Hematopoietic multipotent progenitor cell treated with erythropoietin and hydrocortisone succinate and interleukin-3 and kit ligand, for 4 days (in vitro differentiated cells): ENCODE results near the gene SPDYE6.
"Not testable (repeated sequence)": the region's sequence is repeated elsewhere in the genome, so short reads cannot be mapped to it uniquely, and the experiment has no call there.

Experiments
- DNase-seq: peaks from one replicate; pipeline ENCODE4 v3.0.0-alpha.2; 2015

SPDYE6 gene

DNA sequence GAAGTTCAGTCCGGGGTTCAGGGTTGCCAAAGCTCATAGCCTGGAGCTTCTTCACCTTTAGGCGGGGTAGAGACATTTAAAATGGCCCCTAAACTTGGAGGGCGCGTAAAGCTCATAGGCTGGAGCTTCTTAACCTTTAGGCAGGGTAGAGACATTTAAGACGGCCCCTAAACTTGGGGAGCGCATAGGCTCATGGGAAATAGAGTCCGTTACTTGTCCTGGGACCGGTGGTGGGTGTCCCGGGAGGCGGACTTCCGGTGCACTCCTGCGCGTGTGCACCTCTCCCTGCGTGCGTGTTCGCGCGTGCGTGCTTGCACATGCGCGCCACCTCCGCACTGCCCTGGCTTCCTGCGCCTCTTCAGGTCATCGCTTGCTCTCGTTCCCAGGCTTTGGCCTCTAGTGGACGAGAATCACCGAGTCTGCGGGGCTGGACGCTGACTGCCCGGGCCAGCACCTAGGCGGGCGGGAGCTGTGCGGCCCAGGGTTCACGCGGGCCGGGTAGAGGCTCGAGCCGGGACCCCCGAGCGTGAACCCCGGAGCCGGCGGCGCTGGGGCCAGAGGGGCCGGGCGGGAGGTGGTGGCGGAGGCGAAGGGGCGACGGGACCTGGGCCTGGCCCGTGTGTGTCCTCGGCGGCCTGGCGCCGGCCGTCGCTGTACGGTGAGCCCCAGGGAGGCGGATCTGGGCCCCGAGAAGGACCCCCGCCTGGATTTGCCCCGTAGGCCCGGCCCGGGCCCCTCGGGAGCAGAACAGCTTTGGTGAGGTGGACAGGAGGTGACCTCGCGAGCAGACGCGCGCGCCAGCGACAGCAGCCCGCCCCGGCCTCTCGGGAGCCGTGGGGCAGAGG is 7.5 kb upstream of the SPDYE6 start:
- peak; percentile 99 for DNase-seq

DNA sequence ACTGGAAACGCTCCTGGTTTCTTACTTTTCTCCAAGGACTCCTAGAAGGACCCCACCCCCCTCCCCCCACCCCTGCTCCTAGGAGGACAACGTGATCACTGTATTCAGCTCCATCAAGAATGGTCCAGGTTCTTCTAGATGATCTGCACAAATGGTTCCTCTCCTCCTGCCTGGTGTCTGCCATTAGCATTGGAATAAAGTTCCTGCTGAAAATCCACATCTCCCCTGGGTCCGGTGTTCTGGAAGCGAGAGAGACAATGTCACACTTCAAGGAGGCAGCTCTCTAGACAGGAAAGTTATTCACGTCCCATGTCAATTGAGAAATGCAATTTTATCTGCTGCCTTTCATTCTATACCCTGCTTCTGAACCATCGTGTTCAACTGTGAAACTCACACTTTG is 9.3 kb downstream of the SPDYE6 start:
- DNase-seq, result not testable (repeated sequence)

DNA sequence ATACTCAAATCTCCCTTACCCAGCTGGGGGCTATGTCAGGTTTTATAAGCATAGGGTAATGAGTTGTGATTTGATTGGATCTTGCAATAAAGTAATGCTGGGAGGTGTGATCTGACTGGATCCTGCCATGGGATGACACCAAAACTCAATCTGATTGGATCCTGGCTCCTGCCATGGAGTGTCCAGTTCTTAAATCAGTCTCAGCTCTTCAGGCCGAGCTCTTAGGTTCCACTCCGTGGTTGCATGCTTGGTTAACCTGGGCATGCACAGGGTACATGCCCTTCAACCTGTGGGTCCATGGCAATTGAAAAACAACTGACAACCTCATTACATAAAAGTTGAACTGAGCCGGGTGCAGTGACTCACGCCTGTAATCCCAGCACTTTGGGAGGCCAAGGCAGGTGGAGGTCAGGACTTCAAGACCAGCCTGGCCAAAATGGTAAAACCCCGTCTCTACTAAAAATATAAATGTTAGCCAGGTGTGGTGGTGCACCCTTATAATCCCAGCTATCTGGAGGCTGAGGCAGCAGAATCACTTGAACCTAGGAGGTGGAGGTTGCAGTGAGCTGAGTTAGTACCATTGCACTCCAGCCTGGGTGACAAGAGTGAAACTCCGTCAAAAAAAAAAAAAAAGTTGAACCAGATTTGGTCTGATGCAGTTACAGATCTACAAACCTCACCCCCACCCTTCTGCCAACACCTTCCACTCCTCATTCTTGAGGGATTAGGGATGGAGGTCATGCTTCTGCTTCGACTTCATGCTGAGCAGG is 15.5 kb downstream of the SPDYE6 start:
- DNase-seq, result not testable (repeated sequence)

DNA sequence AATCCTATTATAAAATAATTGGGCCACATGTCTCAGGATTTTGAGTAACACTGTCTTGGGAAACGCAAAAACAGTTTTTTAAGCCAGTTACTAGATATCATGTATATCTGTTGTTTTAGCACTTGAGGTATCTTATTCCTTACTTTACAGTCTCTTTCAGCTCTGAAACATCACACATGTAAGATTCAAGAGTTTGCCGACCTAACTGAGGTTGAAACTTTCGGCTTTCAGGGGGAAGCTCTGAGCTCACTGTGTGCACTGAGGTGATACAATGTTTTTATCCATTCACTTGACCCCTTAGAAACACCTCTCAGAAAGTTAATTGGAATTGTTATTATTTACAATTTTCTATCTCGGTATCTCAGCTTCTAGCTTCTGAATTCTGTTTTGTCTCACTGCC is 18.8 kb downstream of the SPDYE6 start:
- DNase-seq, result not testable (repeated sequence)

DNA sequence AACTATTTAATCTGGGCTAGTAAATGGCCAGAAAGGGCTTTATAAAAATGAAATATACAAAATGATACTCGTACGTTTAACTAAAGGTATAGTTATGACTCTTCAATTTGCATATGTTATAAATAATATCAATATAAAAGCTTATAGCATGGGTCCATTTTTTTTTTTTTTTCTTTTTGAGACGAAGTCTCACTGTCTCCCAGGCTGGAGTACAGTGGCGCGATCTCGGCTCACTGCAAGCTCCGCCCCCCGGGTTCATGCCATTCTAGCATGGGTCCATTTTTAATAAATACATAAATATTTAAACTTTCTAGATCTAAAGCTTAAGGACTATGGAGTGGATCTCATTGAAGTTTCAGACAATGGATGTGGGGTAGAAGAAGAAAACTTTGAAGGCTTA is 19.2 kb downstream of the SPDYE6 start:
- not testable (repeated sequence) for DNase-seq

DNA sequence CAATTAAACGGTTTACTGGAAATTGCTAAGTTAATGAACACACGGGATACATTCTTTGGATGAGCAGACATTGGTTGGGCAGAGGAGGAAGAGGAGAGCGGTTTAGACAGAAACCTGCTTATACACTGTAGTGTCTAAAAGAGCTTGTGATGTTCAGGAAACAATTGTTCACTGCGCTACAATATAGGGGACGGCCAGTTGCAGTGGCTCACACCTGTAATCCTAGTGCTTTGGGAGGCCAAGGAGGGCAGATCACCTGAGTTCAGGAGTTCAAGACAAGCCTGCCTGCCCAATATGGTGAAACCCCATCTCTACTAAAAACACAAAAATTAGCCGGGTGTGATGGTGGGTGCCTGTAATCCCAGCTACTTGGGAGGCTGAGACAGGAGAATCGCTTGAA is 20.7 kb downstream of the SPDYE6 start:
- DNase-seq, result not testable (repeated sequence)

DNA sequence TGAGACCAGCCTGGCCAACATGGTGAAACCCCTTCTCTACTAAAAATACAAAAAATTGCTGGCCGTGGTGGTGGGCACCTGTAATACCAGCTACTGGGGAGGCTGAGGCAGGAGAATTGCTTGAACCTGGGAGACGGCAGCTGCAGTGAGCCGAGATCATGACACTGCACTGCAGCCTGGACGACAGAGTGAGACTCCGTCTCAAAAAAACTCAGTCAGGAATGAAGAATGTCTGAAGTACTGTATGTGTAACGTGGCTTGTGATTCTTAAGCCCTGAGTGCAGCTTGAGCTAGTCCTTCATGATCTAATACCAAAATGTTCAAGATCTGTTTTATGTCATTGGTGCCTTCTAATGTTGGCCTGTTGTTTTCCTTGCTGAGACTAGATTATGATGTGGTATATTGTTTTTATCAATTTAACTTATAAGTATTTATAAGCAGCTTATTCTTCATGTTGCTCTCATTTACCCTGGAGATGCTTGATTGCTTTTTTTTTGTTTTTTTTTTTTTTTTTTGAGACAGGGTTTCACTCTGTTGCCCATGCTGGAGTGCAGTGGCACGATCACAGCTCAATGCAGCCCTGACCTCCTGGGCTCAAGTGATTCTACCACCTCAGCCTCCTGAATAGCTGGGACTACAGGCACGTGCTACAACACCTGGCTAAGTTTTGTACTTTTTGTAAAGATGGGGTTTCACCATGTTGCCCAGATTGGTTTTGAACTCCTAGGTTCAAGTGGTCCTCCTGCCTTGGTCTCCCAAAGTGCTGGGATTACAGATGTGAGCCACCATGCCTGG is 25.4 kb downstream of the SPDYE6 start:
- DNase-seq, result not testable (repeated sequence)

DNA sequence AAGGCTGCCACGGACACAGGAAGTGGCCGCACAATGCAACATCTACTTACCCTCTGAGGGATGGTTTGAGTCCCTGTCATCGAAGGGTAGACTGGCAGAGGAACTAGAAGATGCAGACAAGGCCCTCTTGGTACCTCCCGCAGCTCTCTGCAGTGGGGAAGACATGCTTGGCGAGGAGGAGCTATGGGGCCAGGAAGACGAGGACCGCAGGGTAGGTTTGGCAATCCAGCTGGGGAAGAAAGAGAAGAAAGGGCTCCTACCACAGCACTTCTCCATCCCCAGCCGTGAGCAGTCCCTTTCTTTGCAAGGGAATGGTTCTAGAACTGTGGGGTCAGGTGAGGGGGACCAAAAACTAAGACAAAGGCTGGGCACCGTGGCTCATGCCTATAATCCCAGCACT is 26.9 kb downstream of the SPDYE6 start:
- not testable (repeated sequence) for DNase-seq

DNA sequence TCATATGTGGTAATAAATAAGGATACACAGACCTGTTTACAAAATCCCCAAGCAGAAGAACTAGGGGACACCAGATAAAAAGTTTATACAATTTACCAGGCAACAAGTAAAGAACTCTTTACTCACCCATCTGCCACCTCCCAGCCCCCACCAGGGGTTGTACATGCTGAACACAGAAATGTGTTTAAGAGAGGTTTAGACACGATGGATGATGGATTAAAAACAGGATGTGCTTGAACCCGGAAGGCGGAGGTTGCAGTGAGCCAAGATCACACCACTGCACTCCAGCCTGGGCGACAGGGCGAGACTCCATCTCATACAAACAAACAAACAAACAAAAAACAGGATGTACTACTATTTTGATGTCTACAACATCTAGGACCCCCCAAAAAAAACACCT is 27.4 kb downstream of the SPDYE6 start:
- DNase-seq, result not testable (repeated sequence)

DNA sequence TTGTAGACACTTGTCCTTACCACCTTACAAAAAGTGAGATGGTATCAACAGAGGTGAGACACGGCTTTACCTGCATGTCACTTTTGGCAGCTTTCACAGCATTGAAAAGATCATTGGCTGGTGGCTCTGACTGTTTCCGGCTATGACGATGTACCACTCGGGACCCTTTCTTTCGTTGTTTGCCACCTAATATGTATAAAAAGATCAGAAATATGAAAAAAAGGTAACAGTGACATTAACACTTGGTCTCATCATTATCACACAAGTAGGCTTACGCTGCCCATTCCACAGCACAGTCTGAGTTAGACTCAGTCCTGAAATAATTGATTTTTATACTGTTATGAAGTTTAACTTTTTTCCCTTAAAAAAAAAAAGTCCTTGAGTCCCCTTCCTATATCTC is 29.1 kb downstream of the SPDYE6 start:
- not testable (repeated sequence) for DNase-seq

DNA sequence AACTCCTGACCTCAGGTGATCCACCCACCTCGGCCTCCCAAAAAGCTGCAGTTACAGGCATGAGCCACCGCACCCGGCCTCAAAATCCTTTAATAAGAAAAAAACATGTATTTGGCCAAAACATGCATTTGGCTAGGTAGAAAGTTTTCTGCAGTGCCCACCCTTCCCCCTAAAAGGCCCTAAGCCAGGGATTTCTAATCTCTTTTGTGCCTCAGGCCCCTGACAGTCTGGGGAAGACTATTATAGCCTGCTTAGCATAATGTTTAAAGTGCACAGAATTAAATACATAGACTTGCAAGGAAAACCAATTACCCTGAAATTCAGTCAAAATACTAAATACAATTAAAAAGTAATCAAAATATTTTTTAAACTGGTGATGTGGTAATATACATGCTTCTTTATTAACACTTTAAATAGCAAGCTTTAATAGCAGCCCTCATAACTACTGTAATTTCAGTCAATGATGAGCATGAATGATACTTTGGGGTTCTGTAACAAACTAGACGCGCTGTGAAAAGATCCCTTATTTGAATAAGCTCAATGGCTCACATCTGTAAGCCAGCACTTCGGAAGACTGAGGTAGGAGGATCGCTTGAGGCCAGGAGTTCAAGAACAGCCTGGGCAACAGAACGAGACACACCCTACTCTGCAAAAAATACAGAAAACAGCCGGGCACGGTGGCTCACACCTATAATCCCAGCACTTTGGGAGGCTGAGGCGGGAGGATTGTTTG is 29.9 kb downstream of the SPDYE6 start:
- DNase-seq, result no peak

DNA sequence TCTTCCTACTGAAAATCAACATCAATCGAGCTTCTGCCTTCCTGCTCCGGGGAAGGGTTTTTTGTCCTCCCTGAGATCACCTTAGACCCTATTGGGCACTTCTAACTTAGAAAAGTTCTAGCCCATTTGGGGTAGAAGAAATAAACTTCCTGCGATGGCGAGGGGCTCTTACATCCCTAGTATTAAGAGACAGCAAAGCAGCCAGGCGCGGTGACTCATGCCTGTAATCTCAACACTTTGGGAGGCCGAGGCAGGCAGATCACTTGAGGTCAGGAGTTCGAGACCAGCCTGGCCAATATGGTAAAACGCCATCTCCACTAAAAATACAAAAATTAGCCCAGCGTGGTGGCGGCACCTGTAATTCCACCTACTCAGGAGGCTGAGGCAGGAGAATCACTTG is 31.1 kb downstream of the SPDYE6 start:
- not testable (repeated sequence) for DNase-seq

DNA sequence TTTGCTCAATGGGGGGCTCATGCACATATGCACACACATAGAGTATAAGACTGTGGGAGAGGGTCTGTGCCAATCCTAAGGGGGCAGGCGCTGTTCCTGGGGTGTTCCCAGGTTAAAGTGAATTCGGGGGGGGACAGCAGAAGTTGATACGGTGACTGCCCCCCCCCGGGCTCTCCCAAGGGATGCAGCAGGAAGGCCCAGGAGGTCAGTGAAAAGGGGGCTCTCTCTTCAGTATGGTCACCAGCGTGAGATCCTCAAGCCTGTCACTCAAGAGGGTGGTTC is 32.4 kb downstream of the SPDYE6 start:
- DNase-seq, result no peak

DNA sequence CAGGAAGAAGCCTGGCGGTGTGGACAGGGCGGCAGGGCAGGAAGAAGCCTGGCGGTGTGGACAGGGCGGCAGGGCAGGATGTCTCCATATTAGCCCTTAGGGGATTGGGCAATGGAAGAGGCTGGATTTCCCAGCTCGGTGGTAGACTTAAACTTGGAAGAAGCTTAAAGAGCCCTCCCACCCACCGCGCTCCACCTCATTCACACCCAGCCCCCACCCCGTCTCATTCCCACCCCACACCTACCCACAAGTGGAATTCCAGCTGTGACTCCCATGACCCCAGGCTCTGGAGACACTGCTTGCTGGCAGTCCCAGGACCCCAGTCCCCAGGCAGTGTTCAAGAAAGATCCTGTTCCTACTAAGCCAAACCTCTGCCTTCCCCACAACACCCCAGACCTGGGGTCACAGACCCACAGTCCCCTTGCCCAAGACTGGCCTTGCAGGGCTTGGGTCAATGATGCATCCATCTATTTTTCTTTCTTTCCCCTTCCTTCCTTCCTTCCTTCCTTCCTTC is 34.0 kb downstream of the SPDYE6 start:
- DNase-seq, result no peak

DNA sequence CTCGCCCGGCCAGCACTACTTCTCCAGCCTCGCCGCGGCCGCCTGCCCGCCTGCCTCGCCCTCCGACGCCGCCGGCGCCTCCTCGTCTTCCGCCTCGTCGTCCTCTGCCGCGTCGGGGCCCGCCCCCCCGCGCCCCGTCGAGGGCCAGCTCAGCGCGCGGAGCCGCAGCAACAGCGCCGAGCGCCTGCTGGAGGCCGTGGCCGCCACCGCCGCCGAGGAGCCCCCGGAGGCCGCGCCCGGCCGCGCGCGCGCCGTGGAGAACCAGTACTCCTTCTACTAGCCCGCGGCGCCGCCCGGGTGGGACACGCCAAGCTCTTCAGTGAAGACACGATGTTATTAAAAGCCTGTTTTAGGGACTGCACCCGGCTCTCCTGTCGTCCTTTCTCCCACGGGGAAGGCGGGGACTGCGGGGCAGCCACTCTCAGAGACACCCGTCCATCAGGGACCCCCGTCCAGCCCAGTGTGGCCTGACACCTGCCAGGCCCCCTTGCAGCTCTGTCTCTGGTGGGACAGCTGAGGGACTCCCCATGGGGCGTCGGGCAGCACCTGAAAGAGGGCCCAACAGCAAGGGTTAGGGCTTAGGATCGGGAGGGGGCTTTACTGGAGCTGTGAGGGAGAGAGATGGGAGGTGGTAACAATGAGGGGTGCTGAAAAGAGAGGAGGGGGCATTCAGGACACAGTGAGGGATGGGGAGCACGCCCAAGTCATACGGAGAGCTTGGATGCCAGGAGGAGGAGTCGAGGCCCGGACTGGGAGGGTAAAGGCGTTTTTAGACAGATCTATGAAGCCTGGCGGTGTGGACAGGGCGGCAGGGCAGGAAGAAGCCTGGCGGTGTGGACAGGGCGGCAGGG is 34.7 kb downstream of the SPDYE6 start:
- peak; percentile 58 for DNase-seq

DNA sequence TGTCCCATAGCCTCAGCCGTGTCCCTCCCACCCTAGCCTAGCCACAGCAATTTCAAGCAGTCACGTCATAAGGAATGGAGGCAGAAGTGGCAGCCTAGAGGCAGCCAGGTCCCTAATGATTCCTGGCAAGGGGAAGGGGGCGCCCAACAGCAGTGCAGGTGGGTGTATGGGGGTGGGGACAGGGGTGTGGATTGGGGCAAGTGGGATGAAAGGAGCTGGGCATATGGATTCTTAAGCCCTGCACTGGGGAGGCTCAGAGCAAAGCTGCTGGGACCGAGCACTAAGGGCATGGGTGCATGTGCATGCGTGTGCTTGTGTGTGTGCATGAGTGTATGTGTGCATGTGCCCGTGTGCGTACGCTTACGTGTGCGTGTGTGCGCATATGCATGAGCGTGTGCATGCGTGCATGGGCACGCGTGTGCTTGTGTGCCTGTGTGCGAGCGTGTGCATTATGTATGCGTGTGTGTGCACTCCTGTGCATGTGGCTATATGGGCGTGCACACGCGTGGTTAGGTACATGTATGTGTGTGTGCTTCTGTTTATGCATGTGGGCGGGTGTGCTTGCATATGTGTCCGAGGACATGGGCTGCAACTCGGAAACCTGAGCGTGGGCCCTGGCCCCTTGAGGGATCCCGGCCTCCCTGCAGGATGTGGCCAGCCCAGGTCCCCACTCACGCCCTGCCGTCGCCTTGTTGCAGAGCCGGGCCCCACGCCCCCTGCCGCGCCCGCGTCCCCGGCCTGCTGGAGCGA is 35.5 kb downstream of the SPDYE6 start:
- no peak for DNase-seq

DNA sequence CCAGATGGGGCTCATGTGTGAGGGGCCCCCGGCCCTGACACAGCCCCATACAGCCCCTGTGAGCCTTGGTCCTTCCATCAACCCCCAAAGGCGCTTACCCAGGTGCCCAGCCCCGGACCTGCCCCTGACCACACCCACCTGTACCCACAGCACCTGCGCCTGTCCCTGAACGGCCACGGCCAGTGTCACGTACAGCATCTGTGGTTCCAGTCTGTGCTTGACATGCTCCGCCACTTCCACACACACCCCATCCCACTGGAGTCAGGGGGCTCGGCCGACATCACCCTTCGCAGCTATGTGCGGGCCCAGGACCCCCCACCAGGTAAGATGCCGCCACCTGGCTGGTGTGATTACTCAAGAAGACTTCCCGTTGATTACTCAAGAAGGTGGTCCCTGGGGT is 36.1 kb downstream of the SPDYE6 start:
- no peak for DNase-seq

DNA sequence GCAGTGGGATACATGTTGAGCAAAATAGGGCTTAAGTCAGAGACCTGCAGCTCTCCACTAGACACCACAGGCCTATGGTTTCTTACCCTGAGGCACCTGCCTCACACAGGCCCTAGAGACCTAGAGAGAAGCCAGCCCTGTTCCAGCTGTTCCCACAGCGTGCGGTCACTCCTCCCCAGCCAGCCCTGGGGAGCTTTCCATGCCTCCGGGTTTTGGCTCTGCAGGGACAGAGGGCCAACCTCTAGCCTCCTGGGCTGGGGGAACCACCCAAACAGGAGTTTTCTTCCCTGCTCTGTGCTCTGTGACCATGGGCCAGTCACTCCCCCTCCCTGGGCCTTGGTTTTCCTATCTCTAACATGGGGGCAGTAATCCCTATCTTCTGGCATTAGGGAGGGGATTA is 36.6 kb downstream of the SPDYE6 start:
- no peak for DNase-seq

DNA sequence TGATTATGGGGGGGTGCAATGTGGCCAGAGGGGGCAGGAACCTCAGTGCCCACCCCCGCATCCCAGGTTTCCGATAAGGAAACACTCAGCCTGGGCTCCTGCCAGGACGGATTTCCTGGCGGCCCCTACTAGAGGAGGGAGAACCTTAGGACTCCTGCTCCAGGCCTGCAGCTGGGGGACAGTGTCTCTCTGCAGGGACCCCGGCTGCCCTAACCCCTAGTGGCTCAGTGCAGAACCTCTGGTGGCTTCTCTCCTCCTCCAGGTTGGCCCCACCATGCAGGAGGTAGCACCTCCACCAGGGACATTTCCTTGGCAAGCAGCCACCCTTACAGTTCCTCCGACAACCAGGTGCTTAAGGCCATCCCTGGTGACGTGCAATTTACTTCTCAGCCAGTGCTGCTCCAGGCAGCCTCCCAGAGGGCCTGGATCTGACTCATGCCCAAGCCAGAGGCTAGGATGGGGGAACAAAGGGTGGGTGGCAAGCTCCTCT is 37.7 kb downstream of the SPDYE6 start:
- DNase-seq, result no peak

DNA sequence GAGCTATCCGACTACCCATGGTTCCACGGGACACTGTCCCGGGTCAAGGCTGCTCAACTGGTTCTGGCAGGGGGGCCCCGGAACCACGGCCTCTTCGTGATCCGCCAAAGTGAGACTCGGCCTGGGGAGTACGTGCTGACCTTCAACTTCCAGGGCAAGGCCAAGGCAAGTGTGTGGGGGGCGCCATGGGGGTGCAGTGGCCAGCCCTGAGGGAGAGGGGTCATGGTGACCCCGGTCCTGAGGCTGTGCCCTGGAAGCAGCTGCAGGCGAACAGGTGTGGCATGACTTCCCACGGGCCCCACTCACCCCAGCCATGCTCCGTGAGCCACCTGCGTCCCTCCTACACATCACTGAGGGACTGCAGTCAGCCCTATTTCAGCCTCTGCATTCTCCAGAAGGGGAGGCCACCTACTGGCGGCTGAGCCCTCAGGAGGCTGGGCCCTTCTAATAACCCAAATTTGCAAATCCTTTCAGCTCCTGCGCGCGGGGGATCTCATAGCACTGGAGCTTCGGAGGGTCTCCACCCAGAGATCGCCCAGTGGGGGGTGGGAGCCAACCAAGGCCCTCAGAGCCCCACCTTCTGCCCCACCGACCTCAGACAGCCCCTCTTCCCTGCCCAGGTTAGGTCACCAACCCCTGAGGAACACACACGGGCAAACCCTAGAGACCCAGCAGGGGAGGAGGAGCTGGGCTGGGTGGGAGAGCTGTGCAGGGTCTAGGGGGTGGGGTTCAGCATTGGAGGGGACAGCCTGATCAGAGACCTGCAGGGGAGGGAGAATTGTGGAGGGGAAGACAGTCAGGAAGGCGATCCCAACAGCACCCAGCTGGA is 38.8 kb downstream of the SPDYE6 start:
- no peak for DNase-seq
